IPS DF 4.7 (cell line): ENCODE data around the gene TRIM7.
"Not testable (repeated sequence)": the region's sequence is repeated elsewhere in the genome, so short reads cannot be mapped to it uniquely, and the experiment has no call there.

Source experiments
- DNase-seq: peaks from one replicate; pipeline ENCODE4 v3.0.0-alpha.2; 2013; ENCODE audit warnings: low spot score; ENCODE audit errors: extremely low read depth

TRIM7 gene

DNA sequence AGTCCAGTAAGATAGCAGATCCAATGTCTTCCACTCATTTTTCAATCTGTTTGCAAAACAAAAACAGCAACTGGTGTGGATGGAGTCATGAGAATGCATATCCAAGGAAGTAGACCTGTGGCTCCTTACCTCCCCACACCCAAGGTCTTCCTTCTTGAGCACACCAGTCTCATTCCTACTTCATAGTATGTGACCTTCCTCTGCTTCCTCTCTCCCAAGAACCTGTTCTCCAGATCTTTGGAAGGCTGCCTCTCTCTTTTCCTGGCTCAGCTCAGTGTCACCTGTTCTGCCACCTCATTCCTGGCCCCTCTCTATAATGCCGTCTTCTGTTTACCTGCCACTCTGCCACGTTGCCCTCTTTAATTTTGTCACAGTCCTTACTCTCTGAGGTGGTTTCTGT lies 7.9 kb upstream of the TRIM7 start:
- DNase-seq, result no peak

DNA sequence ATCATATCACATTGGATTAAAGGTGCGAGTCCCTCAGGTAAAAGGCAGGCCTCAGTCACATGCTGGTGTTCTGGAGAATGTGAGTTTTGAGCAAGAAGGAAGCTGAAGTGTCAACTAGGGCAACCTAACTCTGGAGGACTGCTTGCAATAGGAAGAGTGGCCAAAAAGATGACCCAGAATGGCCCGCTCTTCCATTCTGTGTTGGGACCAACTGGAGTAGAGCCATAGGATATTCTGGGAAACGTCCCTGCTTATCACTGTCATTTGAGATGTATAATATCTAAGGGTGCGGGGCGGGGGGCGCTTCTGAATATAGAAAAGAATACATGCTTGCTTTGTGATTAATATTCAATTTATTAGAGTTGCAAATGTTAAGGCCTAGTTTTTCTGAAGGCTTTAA lies 7.1 kb upstream of the TRIM7 start:
- DNase-seq, result no peak

DNA sequence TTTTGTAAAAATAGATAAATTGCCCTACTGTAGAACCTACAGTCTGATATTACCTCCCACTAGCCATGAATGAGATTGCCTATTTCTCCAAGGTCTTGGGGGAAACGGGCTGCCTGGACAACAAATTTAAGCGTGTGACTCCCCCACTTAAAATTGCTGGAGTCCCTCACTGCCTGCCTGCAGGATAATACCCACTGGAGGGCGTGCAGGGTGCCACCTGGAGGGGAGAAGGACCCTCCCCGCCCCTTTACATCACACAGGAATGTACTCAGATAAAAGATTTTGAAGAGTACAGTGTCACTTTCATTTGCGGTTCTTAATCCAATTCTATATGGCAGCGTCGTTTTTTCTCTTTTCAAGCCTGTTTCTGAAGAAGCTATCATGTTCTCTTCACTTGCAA lies 6.2 kb upstream of the TRIM7 start:
- DNase-seq, result no peak

DNA sequence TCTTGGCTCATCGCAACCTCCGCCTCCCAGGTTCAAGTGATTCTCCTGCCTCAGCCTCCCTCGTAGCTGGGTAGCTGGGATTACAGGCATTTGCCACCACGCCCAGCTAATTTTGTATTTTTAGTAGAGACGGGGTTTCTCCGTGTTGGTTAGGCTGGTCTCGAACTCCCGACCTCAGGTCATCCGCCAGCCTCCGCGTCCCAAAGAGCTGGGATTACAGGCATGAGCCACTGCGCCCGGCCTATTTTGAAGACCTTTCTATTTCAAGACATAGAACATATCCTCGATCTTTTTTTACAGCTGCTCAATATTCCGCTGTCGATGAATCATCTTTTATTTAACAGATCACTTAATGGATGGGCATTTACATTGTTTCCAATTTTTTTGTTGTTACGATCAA lies 5.7 kb upstream of the TRIM7 start:
- DNase-seq, result not testable (repeated sequence)

DNA sequence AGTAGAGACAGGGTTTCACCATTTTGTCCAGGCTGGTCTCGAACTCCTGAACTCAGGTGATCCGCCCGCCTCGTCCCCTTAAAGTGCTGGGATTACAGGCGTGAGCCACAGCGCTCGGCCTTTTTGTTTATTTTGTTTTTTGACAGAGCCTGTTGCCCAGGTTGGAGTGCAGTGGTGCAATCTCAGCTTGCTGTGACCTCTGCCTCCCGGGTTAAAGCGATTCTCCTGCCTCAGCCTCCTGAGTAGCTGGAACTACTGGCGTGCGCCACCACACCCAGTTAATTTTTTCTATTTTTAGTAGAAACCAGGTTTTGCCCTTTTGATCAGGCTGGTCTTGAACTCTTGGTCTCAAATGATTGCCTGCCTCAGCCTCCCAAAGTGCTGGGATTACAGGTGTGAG lies 5.2 kb upstream of the TRIM7 start:
- DNase-seq, result not testable (repeated sequence)

DNA sequence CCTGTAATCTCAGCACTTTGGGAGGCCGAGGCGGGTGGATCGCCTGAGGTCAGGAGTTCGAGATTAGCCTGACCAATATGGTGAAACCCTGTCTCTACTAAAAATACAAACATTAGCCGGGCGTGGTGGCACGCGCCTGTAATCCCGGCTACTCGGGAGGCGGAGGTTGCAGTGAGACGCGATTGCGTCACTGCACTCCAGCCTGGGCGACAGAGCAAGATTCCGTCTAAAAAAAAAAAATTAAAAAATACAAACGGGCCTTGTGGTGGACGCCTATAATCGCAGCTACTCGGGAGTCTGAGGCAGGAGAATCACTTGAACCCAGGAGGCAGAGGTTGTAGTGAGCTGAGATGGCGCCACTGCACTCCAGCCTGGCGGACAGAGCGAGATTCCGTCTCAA lies 4.0 kb upstream of the TRIM7 start:
- DNase-seq, result not testable (repeated sequence)

DNA sequence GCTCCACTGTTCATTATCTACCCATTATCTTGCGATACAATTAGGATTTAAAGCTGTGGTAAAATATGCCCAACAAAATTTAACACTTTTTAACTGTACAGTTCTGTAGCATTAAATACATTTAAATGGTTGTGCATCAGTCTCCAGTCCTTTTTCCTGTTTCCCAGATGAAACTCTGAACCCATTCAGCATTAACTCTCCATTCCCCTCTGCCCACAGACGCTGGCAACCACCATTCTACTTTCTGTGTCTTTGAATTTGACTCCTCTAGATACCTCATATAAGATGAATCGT lies 2.9 kb upstream of the TRIM7 start:
- DNase-seq, result no peak

- DNase-seq, result no peak
Measured at GRCh38 chr5:181207214-181207959, 2.4 kb upstream of the TRIM7 start.

DNA sequence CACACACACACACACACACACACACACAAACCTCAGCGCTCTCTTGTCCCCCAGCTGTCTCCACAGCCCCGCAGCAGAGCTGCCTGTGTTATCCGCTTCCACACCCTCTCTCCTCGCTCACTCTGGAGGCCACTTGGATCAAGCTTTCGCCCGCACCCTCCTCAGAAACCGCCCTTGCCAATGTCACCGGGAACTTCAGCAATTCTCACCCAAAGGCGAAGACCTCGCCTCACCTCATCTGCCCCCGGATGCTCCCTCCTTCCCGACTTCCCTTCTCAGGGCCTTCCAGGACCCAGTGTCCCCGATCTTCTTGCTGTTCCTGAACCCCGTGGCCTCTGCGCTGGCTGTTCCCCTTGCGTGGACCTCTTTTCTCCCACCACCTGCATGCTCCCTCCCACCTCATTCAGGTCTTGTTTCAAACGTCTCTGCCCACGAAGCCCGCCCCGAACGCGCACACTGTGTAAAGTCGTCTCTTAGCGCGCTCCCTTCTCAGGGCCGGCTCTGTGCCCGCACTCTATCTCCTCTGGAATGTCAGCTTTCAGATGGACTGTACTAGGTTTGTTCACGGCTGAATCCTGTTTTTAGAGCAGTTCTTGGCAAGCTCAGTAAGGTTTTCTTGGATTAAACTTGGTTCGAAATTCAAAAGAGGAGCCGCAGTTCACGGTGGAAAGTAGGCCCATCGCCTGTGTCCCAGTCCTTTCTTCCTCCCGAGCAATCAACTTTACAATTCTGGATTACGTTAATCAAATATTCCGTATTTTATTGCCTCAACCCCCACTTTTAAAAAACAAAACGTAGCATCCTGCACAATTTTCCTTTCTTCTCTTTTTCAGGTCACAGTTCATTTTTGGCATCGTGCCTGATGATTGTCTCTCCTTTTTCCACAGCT lies 1.0 kb upstream of the TRIM7 start:
- DNase-seq, result no peak

DNA sequence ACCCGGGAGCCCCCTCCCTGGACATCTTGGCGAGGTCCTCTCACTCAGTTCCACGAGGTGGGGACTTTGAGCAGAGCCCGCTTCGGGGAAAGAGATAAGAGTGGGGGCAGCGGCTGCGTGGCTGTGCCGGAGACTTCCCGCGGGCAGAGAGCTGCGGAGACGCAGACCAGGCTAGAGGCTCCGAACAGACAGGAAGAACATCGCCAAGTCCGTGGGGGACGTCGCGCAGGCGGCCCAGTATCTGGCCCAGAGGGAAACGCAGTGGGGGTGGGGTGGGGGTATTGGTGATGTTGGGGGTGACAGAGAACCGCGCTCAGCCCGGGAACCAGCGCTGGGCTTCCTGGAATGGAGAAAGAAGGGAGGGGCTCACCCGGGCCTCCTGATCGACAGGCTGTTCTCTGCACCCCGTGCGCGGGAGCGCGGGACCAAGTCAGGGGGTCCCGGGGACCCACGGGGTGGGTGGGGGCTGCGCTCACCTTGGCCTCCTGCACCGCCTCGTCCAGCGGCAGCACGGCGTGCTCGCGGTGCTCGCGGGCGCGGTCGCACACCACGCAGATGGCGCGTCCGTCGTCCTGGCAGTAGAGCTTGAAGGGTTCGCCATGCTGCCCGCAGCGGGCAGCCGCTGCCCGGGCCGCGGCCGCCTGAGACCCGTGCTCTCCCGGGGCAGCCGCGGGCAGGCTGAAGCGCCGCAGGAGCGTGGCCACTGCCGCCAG lies 727 bp downstream of the TRIM7 start:
- no peak for DNase-seq

DNA sequence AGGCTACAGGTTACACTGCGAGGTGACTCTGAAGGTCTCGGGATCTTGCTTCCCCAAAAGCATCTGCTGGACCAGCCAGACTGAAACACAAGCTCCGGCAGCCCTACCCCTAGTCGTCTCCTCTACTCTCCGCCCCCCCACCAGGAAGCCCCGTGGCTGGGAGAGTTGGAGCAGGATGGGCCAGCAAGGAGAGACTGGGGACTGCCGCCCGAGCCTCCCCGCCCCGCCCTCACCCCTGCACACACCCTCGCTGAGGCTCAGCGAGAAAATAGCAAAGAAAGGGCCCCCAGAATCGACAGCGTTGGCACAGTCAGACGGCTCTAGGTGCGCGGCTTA lies 1.3 kb downstream of the TRIM7 start:
- no peak for DNase-seq

DNA sequence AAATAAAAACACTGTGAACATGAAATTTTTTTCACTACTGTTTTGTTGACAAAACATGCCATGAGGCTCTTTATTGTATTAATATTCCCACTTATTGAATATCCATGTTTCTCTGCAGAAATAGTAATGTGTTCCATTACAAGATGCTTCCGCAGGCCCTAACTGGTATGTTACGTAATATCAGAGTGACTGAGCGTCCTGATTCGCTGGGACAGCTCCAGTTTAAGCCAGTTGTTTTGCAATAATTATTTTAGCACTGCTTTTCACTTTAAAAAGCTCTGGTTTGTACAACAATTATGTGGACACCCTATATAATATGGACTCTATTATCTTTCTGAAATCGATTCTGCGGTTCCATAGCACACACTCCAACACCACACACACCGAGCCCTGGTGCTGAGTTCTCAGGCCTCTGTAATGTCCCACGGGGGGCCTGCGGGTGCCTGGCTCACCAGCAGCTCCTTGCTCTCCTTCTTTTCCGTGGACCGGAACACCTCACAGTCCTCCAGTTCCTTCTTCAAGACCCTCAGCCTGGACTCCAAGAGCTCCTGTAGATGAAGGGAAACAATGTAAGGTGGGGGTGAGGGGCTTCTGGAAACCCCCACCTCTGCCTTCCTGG lies 1.8 kb downstream of the TRIM7 start:
- no peak for DNase-seq

GRCh38 chr5:181200816-181201215 lies 4.2 kb downstream of the TRIM7 start:
- DNase-seq, result no peak

GRCh38 chr5:181199881-181200638 lies 4.9 kb downstream of the TRIM7 start:
- DNase-seq, result no peak

DNA sequence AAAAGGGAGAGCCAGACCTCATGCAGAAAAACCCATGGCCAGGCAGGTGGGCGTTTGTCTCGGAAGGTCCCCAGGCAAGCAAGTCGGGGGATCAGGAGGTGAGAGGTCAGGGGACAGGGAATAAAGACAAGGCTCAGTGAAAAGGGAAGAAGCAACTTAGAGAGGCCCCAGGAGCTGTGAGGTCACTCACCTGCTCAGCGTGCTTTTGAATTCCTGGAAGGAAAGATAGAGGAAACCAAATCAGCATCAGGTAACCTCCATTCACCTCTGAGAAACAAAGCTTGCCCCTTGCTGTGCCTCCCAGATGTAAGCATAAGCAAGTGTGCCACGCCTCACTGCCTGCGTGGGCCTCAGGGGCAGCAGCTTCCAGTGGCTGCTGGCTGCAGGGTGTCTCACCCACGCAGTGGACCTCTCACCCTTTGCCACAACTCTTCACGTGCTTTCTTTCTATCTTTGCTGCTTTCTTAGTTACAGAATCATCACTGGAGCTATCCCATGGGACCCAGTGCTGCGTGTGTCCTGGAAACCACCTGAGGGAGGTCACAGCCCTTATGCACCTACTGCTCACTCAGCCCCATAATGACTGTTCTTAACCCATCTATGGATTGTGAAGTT lies 6.0 kb downstream of the TRIM7 start:
- DNase-seq, result no peak

DNA sequence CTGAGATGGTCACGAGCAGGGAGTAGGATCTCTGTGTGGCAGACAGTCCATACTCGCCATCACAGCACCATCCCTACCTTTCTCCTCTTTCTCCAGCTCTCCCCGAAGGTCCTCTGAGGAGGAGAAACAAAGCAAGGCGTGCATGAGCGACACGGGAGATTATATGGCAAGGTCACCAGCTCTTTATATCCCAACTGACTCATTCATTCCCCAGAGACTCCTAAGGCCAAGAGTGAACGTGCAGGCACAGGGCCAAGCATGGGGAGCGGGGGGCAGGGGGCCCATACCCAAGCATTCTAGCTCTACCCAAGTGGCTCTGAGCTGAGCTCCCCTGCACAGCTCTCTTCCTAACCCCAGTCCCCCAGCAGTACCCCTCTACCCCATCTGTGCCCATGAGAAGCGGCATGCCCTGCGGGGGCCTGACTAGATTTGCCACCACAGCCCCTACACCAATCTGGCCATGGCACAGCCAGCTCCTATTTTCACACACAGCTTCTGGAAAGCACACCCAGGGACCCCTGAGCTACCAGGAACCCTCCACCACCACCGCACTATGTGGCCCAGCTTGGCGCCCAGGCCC lies 6.8 kb downstream of the TRIM7 start:
- DNase-seq, result no peak

- DNase-seq, result no peak
Measured at GRCh38 chr5:181197326-181197951, 7.6 kb downstream of the TRIM7 start.

- no peak for DNase-seq
Measured at GRCh38 chr5:181195249-181195761, 9.7 kb downstream of the TRIM7 start.

DNA sequence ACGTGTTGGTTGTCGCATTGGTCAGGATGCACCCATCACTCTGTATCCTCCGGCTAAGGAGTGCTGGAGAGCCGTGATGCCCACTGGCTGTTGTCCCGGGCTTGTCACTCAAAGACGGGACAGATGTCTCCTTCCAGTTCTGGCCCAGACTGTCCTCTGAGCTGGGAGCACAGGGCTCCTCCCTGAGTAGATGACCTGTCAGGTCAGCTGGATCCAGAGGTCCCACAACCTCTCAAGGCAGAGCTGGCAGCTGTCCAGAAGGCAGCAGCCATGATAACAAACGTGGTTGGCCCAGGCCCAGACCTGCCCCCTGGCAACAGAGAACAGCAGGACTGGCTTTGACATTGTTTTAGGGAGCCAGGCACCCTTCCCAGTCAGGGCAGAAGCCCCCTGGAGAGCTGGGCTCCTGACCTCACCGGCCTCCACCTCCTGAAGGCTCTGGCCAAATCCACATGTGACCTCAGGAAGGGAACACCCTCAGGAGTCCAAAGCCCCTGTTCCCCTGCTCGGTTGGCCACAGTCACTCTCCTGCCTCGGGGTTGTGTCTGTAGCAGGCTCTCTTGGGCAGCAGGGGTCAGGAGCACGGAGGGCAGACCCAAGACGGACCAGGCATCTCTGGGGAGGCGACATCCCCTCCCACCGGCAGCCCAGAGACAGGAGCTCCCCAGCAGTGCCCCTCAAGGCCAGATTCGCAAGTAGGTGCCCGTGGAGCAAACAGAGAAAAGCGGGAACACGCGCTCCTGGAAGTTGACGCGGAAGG lies 10.3 kb downstream of the TRIM7 start:
- DNase-seq, result no peak
